SK-MEL-5 (cell line): ENCODE data around the gene UNK. TPM values are rescaled to one million over a fixed set of nuclear protein-coding genes. Genes with fewer than 3 reads are reported as not detected.

ENCODE experiments used
- DNase-seq: peaks from one replicate; pipeline ENCODE4 v3.0.0-alpha.2; 2016; ENCODE audit warnings: low read depth, low spot score
- in situ Hi-C: cut with HindIII; loops from 2 replicates; pipeline ENCODE4 v1.10.0; 2016; ENCODE audit warnings: low sequenced_read_pairs, high pct_unique_total_duplicates, low pct_unique_long_range_greater_than_20kb
- total RNA-seq: library from RNA; depleted of rRNA; stranded (reverse); fragments of >200 nt; shearing (Covaris generic); gene quantifications from 2 replicates; pipeline ENCODE4 v1.2.3, GENCODE V29; 2014

UNK gene
- total RNA-seq, 1 experiment from 2014 or later = 76.9 TPM

- no peak for DNase-seq
- in situ Hi-C loops = no loop called here
Measured at GRCh38 chr17:75779987-75780889, 4.4 kb upstream of the UNK start.

- peak; percentile 78 for DNase-seq
- in situ Hi-C loops = no loop called here
Measured at GRCh38 chr17:75783069-75783783, 1.4 kb upstream of the UNK start.

- in situ Hi-C loops = no loop called here
- no peak for DNase-seq
Measured at GRCh38 chr17:75783803-75784472, 668 bp upstream of the UNK start.

GRCh38 chr17:75785016-75785890 lies 647 bp downstream of the UNK start:
- DNase-seq = no peak
- in situ Hi-C loops = no loop called here

- in situ Hi-C loops = no loop called here
- no peak for DNase-seq
Measured at GRCh38 chr17:75791254-75791653, 6.6 kb downstream of the UNK start.

GRCh38 chr17:75793460-75793859 lies 8.9 kb downstream of the UNK start:
- in situ Hi-C loops = no loop called here

GRCh38 chr17:75795820-75796607 lies 11.4 kb downstream of the UNK start:
- DNase-seq = no peak
- in situ Hi-C loops = no loop called here

More at GRCh38 chr17:75793460-75793859, 8.9 kb downstream of the UNK start:
- DNase-seq = no peak

GRCh38 chr17:75799402-75799801 lies 14.8 kb downstream of the UNK start:
- in situ Hi-C loops = no loop called here
- no peak for DNase-seq

GRCh38 chr17:75803883-75804282 lies 19.3 kb downstream of the UNK start:
- DNase-seq = no peak
- in situ Hi-C loops = no loop called here

GRCh38 chr17:75806822-75807500 lies 22.4 kb downstream of the UNK start:
- in situ Hi-C loops = no loop called here
- DNase-seq = peak; percentile 30

- in situ Hi-C loops = no loop called here
Measured at GRCh38 chr17:75807861-75808260, 23.3 kb downstream of the UNK start.

GRCh38 chr17:75808549-75808904 lies 23.9 kb downstream of the UNK start:
- in situ Hi-C loops = no loop called here
- peak; percentile 29 for DNase-seq

More at GRCh38 chr17:75807861-75808260, 23.3 kb downstream of the UNK start:
- no peak for DNase-seq

GRCh38 chr17:75808905-75809621 lies 24.5 kb downstream of the UNK start:
- DNase-seq = peak; percentile 96

GRCh38 chr17:75809631-75810111 lies 25.1 kb downstream of the UNK start:
- in situ Hi-C loops = no loop called here
- no peak for DNase-seq

More at GRCh38 chr17:75808905-75809621, 24.5 kb downstream of the UNK start:
- in situ Hi-C loops = no loop called here

- DNase-seq = no peak
- in situ Hi-C loops = no loop called here
Measured at GRCh38 chr17:75810216-75810615, 25.6 kb downstream of the UNK start.
